Activated CD8-positive, alpha-beta memory T cell treated with anti-CD3 and anti-CD28 coated beads for 48 hours (primary cell): Measurements from ENCODE around the gene RCVRN.

Experiments
- DNase-seq, 3 experiments: peaks; one replicate each; pipeline ENCODE4 v3.0.0-alpha.2; 2020; ENCODE audit warnings: low read depth in 2 of 3, low spot score in 2 of 3

Gene RCVRN

GRCh38 chr17:9899280-9900043 lies 5.6 kb downstream of the RCVRN start:
- no peak for DNase-seq

DNA sequence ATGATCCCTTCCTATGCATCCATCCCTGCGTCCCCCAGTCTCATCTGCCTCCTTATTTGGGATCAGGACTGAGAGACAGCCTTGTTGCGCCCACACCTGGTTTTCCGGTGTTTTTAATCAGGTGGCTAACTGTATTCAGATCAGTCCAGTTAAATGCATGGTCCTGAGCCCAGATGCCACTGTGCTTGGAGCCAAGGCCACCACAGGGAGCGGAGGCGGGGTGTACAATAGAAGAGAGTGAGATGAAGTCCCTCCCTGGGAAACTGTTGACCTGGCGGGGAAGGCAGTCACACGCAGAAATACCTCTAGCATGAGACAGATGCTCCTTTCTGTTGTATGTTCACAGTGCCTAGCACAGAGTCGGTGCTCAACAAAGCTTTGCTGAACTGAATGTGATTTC lies 6.3 kb downstream of the RCVRN start:
- DNase-seq: no peak

- DNase-seq: no peak
These were observed 7.6 kb downstream of the RCVRN start for GRCh38 chr17:9897372-9897968.

GRCh38 chr17:9895923-9896322 lies 9.1 kb downstream of the RCVRN start:
- DNase-seq: no peak

- DNase-seq: no peak
These were observed 10.8 kb downstream of the RCVRN start for GRCh38 chr17:9894231-9894630.

DNA sequence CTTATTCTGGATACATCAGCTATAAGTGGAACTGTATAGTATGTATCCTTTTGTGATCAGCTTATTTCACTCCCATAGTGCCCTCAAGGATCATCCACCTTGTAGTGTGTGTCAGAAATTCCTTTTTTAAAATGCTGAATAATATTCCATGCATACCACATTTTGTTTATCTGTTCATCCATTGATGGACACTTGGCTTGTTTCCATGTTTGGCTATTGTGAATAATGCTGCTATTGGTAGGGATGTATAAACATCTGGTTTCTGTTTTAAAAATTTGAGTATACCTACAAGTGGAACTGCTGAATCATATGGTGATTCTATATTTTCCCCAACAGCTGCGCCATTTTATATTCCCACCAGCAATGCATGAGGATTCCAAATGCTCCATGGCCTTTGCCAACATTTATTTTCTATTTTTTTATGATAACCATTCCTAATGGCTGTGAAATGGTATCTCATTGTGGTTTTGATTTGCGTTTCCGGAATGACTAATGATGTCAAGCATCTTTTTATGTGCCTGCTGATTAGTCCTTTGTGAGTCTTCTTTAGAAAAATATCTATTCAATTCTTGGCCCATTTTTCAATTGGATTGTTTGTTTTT lies 11.6 kb downstream of the RCVRN start:
- DNase-seq: no peak

- peak in 1 of 3 experiments; percentile 3 for DNase-seq
These were observed 14.9 kb downstream of the RCVRN start for GRCh38 chr17:9890124-9890523.

DNA sequence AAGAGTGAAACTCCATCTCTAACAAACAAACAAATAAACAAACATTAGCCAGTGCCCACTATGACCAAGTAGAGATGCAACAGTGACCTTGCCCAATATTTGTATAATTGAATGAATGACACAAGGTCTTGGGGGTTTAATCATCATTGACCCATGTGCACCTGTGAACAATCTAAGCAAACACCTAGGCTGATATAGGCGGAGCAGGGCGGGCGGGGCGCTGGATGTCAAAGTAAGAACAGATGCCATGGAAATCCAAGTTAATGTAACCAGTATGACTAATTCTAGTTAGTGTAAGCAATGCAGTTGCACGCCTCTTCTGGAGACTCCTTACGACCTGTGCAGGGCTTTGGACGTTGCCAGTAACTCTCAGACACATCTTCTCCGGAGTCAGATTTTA lies 17.6 kb downstream of the RCVRN start:
- DNase-seq: no peak

- DNase-seq: no peak
These were observed 18.7 kb downstream of the RCVRN start for GRCh38 chr17:9886141-9886930.

GRCh38 chr17:9883451-9883850 lies 21.6 kb downstream of the RCVRN start:
- DNase-seq: no peak

GRCh38 chr17:9880582-9880999 lies 24.5 kb downstream of the RCVRN start:
- no peak for DNase-seq

GRCh38 chr17:9878786-9879525 lies 26.1 kb downstream of the RCVRN start:
- DNase-seq: no peak

DNA sequence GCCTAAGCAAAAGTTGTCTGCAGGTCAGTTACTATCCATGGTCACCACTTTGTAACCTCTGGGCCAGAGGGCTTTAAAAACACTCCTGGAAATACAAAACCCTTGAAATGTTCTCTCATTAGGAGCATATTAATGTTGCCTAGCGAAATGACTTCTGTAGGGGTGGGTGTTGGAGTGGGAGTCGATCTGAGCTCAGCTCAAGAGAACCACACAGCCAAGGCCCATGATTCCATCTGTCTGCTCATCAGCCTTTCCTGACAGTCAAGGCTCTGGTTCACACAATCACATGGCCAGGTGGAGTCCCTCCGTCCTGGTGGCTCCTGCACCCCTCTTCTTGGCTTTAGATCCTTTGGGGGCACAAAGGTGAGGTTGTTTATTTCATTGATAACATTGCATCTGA lies 26.7 kb downstream of the RCVRN start:
- DNase-seq: no peak

GRCh38 chr17:9875441-9875840 lies 29.6 kb downstream of the RCVRN start:
- no peak for DNase-seq

- DNase-seq: no peak
These were observed 30.3 kb downstream of the RCVRN start for GRCh38 chr17:9874722-9875121.

DNA sequence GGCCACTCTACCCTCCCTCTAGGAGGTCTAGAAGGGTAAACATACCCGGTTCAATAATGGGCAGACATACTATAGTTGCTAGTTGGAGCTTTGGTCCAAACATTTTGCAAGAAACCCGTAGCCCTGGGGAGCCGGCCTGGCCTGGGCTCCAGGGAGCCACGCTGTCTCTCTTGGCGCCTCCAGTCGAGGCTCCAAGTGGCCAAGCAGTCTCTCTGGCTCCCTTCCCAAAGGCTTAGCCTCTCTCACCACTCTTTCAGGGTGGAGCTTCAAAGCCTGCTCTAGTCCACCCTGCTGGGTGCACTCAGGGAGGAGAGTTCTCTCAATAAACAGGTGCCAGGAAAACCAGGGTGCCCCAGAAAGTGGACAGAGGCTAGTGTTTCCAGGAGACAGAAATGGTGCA lies 32.2 kb downstream of the RCVRN start:
- DNase-seq: no peak

- no peak for DNase-seq
These were observed 36.5 kb downstream of the RCVRN start for GRCh38 chr17:9868552-9868951.

DNA sequence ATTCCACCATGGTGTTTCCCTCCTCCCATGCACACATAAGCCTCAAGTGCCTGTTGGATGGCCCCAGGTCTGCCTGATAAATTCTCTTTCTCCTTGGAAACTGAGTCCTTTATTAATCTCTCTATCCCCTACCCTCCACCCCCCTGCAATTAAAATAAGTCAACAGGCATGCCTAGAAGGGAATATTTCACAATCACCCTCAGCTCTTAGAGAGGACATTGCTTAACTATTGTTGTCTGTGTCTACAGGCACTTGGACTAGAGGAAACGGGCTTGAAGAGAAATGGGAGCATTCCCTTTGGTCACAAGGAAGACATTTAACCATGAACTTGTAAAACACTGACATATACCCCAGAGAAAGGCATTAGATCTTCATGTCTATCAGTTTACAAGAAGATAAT lies 39.5 kb downstream of the RCVRN start:
- no peak for DNase-seq

GRCh38 chr17:9862949-9863348 lies 42.1 kb downstream of the RCVRN start:
- DNase-seq: no peak

DNA sequence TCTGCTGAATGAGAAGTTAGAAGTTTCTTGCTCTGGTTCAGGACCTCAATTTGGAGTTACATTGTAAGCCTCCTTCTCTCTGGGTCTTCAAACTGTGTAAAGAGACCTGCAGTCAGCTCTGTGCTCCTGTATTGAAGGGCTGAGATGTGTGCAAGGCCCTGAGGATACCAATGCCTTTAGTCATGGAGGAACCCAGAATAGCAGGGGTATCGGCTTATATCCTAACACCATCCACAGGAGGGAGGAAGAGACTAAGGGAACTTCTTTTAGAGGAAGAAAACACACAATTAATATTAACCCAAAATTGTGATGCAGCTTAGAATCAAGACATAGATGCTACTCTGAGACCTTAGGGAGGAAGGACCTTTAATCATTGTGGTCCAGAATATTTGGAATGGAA lies 42.9 kb downstream of the RCVRN start:
- DNase-seq: no peak

GRCh38 chr17:9860851-9861250 lies 44.2 kb downstream of the RCVRN start:
- no peak for DNase-seq
